ENCODE data around the gene MMP14. TPM values are rescaled to one million over a fixed set of nuclear protein-coding genes. Genes with fewer than 3 reads are reported as not detected.

Gene MMP14
- total and polyA plus RNA-seq, 7 donors, result 21.0 to 140 (median 86.6) TPM

DNA sequence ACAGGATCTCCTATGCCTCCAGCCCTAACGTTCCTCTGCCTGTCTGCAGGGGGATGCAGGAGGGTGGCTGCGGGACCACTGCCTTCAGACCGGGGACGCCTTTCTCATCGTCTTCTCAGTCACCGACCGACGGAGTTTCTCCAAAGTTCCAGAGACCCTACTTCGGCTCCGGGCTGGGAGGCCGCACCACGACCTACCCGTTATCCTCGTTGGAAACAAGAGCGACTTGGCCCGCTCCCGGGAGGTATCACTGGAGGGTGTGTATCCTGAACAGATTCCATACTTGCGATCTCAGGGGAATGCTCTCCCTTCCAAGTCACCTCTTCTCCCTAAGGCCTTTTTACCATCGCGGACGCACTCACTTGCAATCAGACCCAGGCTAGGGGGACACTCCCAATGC lies 49.6 kb downstream of the MMP14 start:
- Histone ChIP-seq H3K27me3 (no peaks in the 10 kb centered on the region), H3K4me1 (peaks cover 0 to 40% (median 28%) of the 10 kb centered on the region in 4 donors), H3K27ac (peak overlapping the region; percentile 48 to 73 (median 69)), H3K36me3 (no peaks in the 10 kb centered on the region), H3K9me3 (no peaks in the 10 kb centered on the region), H3K4me3 (peak overlapping the region in 1 of 4 donors; percentile 56)
- TF ChIP-seq POLR2A (IDR thresholded peaks at IDR 0.05) (no peak), EP300 (IDR thresholded peaks at IDR 0.05) (no peak), POLR2AphosphoS5 (IDR thresholded peaks at IDR 0.05) (no peak)
- TF ChIP-seq, protein P1, sequence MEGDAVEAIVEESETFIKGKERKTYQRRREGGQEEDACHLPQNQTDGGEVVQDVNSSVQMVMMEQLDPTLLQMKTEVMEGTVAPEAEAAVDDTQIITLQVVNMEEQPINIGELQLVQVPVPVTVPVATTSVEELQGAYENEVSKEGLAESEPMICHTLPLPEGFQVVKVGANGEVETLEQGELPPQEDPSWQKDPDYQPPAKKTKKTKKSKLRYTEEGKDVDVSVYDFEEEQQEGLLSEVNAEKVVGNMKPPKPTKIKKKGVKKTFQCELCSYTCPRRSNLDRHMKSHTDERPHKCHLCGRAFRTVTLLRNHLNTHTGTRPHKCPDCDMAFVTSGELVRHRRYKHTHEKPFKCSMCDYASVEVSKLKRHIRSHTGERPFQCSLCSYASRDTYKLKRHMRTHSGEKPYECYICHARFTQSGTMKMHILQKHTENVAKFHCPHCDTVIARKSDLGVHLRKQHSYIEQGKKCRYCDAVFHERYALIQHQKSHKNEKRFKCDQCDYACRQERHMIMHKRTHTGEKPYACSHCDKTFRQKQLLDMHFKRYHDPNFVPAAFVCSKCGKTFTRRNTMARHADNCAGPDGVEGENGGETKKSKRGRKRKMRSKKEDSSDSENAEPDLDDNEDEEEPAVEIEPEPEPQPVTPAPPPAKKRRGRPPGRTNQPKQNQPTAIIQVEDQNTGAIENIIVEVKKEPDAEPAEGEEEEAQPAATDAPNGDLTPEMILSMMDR (IDR thresholded peaks at IDR 0.05), result no peak
- intact Hi-C loops (cut with DNase I), result no loop called here
- 94% methylated on average over 21 of the region's 21 CpGs for WGBS, 2 donors
- no peak for DNase-seq

DNA sequence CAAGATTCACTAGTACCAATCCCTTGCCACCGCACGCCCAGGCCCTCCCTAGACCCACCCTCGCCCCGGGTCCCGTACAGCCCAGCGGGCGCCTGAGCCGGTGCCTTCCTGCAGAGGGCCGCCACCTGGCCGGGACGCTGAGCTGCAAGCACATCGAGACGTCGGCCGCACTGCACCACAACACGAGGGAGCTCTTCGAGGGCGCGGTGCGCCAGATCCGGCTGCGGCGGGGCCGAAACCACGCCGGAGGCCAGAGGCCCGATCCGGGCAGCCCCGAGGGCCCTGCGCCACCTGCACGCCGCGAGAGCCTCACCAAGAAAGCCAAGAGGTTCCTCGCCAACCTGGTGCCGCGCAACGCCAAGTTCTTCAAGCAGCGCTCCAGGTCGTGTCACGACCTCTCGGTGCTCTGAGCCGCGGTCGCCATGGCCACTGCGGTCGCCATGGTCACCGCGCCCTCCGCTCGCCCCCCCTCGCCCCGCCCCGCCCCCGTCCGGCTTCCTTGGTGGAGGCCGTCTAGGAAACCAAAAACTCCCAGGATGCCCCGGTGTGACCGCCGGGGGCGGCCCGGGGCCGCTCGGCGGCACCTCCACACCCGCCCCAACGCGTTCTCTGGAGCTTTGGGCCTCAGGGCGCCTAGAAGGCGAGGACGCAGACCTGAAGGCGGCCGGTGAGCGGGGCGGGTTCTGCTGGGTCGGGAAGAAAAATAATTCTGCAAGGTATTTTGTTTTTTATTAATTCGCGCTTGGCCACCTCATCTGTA lies 50.3 kb downstream of the MMP14 start:
- H3K27me3 ChIP-seq, result no peaks in the 10 kb centered on the region
- H3K4me1 ChIP-seq, result peaks cover 0 to 40% (median 28%) of the 10 kb centered on the region in 4 donors
- intact Hi-C loops (cut with DNase I), result no loop called here
- no peaks in the 10 kb centered on the region for H3K36me3 ChIP-seq
- 1 to 3% methylated on average over 77 of the region's 77 CpGs for WGBS, 2 donors
- H3K9me3 ChIP-seq, result no peaks in the 10 kb centered on the region
- TF ChIP-seq POLR2AphosphoS5 (IDR thresholded peaks at IDR 0.05), result peak in 3 of 4 donors; percentile 5 to 45 (median 42)
- TF ChIP-seq, protein P1 (IDR thresholded peaks at IDR 0.05), result no peak
- peak overlapping the region; percentile 44 to 61 (median 52) for H3K4me3 ChIP-seq
- peak overlapping the region; percentile 48 to 73 (median 69) for H3K27ac ChIP-seq
- peak; percentile 83 for DNase-seq

DNA sequence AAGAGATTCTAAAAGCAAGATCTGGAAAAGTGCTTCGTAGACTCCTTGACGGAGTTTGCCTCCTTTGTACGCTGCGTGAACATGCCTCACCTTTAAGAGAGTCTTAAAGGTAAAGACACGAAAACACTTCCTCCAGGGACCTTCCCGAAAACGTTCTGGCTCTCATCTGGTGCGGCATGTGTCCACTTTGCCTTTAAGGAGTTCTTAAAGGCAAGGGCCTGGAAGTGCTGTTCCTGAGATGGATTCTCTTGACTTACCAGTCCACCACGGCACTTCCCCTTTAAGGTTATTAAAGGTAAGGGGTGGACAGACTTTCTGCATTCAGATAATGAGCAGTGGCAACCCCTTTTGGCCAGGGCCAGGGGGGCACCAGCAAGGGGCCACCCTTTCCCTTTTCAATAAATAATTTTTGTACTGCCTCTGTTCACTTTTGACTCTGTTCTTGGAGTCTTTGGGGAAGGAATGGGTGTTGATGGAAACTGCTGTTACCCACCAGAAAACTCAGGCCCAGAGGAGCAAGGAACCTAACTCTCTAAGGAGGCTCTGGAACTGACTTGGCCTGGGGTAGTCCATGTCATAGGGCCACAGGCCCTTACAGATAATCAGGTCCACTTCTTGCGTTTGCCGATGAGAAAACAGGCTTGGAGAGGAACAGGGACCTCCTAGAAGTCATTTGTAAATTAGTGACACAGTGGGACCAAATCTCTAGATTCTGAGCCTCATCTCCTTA lies 51.0 kb downstream of the MMP14 start:
- TF ChIP-seq POLR2A (IDR thresholded peaks at IDR 0.05) (no peak), EP300 (IDR thresholded peaks at IDR 0.05) (no peak), POLR2AphosphoS5 (IDR thresholded peaks at IDR 0.05) (no peak)
- TF ChIP-seq, protein P1 (IDR thresholded peaks at IDR 0.05), result no peak
- Histone ChIP-seq H3K4me3 (peak overlapping the region; percentile 44 to 61 (median 52)), H3K9me3 (no peaks in the 10 kb centered on the region), H3K36me3 (no peaks in the 10 kb centered on the region), H3K27ac (peak overlapping the region; percentile 48 to 73 (median 69)), H3K4me1 (peaks cover 0 to 34% (median 24%) of the 10 kb centered on the region in 4 donors), H3K27me3 (no peaks in the 10 kb centered on the region)
- intact Hi-C loops (cut with DNase I), result no loop called here
- WGBS, 2 donors, result 19 to 22% methylated on average over 11 of the region's 11 CpGs
- DNase-seq, result peak; percentile 80

DNA sequence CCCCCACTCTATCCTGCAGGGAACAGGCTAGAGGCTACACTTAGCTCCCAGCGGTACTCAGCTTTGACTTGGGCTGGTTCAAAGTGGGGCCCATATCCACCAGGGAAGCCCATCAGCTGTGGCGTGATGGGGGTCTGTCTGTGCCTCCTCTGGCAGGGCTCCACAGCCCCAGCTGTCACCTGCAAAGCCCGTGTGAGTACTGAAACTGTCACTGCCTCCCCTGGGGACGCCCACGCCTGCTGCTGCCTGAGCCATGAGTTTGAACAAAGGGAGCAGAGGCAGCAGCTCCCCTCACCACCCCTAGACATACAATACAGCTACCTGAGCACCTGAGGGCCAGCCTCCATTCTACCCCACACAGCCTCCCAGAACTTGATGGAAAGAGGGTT lies 51.6 kb downstream of the MMP14 start:
- H3K27ac ChIP-seq, result no peak overlapping the region

More for the DNA sequence above, 51.6 kb downstream of the MMP14 start:
- TF ChIP-seq EP300 (IDR thresholded peaks at IDR 0.05) (no peak), POLR2AphosphoS5 (IDR thresholded peaks at IDR 0.05) (no peak), POLR2A (IDR thresholded peaks at IDR 0.05) (no peak)
- TF ChIP-seq, protein P1 (IDR thresholded peaks at IDR 0.05), result no peak
- no peak for DNase-seq
- 57 to 77% methylated on average over 5 of the region's 5 CpGs for WGBS, 2 donors
- Histone ChIP-seq H3K9me3 (no peaks in the 10 kb centered on the region), H3K36me3 (no peaks in the 10 kb centered on the region), H3K4me1 (peaks cover 0 to 28% (median 18%) of the 10 kb centered on the region in 4 donors), H3K27me3 (no peaks in the 10 kb centered on the region), H3K4me3 (peak overlapping the region in 2 of 4 donors; percentile 56 to 61)
- intact Hi-C loops (cut with DNase I), result no loop called here

Measured in sigmoid colon (tissue), 7 donors.